ENCODE data around the gene KHNYN. TPM values are rescaled to one million over a fixed set of nuclear protein-coding genes. Genes with fewer than 3 reads are reported as not detected.

Gene KHNYN
- total and polyA plus RNA-seq, 2 of the 8 experiments (the other 6 are each of a cell fraction or from before 2014, with no cell fraction given) = 7.6 to 22.3 TPM

DNA sequence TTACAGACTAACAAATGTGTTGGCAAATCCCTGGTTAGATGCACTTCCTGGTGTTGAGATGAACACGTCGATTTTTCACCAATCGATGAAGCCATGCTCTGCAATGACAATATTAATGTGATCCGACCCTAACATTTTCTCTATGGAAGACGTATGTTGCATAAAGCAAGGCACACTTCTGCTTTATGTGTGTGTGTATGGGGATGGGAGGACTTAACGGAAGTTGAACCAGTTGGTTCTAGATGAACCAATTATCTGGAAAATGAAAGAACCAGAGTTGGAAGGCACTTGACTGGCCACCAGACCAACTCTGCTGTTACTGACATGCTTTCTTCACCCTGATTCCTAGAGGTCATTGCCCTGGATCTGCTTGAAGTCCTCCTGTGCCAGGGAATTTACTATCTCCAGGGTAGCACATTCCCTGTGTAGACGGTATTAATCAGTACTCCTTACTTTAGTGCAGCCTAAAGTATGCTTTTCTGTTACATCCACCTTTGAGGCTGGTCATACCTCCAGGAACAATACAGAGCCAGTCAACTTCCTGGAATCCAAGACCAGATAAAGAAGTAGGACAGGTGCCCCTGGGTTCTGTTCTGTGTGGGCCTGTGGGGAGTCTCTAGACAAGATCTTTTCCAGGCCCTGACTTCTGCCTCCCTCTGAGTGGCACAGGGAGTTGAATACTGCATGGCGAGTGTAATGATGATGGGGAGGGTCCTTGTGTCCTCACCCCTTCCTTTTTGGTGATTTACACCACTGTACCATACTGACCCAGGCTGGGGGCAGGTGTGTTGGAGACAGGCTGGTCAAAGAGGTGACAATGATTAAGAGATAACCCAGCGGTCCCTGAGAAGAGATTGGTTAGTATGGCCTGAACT is 8.7 kb downstream of the KHNYN start:
- Histone ChIP-seq H3K79me1 (ENCODE audit: low read depth, low read length) (no peaks in the 10 kb centered on the region; the same call in 1 of the 2 replicates), H3K27ac (ENCODE audit: low read depth, low read length) (no peak overlapping the region), H3K9me3 (ENCODE audit: insufficient read depth in 2 of 2, low read depth in 1 of 2, low read length in 1 of 2) (no peaks in the 10 kb centered on the region), H2AK5ac (ENCODE audit: low read depth, low read length) (no peak overlapping the region), H3K4me1 (replicated peaks in 1 of 4; ENCODE audit: control insufficient read depth in 3 of 4, insufficient read depth in 4 of 4, low read length in 3 of 4) (no peaks in the 10 kb centered on the region; a peak in 2 of 7 replicates), H2BK20ac (ENCODE audit: low read length) (no peak overlapping the region), H3K4me2 (ENCODE audit: insufficient read depth in 1 of 2, low read depth in 2 of 2, low read length in 2 of 2) (no peak overlapping the region), H3K27me3 (replicated peaks in 1 of 4; ENCODE audit: control insufficient read depth in 3 of 4, extremely low read depth in 1 of 4, insufficient read depth in 3 of 4, low read length in 3 of 4) (no peaks in the 10 kb centered on the region), H4K8ac (ENCODE audit: extremely low read depth, insufficient read depth, low read length) (no peak overlapping the region), H2BK120ac (replicated peaks; ENCODE audit: low read depth, low read length) (no peak overlapping the region), H2BK5ac (ENCODE audit: low read depth, low read length) (no peak overlapping the region), H3K56ac (replicated peaks; ENCODE audit: insufficient read length, low read depth, low read length) (no peak overlapping the region), H2AFZ (ENCODE audit: low read length) (no peak overlapping the region), H4K5ac (ENCODE audit: insufficient read length, low read depth, low read length) (no peak overlapping the region), H2BK15ac (ENCODE audit: low read length) (no peak overlapping the region), H3K4ac (replicated peaks; ENCODE audit: insufficient read length, low read depth, low read length) (no peak overlapping the region), H3K18ac (ENCODE audit: extremely low read depth, low read length) (no peak overlapping the region), H3K9ac (replicated peaks in 1 of 4; ENCODE audit: extremely low read depth in 1 of 4, low read depth in 3 of 4, low read length in 3 of 4) (no peak overlapping the region), H4K20me1 (replicated peaks in 1 of 2; ENCODE audit: control insufficient read depth in 1 of 2, insufficient read depth in 2 of 2, low read length in 2 of 2) (peaks cover 1 to 5% of the 10 kb centered on the region in 2 experiments), H3K4me3 (ENCODE audit: extremely low read depth in 1 of 4, insufficient read depth in 2 of 4, low read depth in 3 of 4, low read length in 4 of 4) (no peak overlapping the region), H3K23me2 (ENCODE audit: low read depth, low read length) (peaks cover 9% of the 10 kb centered on the region), H3K14ac (ENCODE audit: insufficient read length) (no peak overlapping the region), H3K23ac (ENCODE audit: insufficient read length) (no peak overlapping the region), H3K79me2 (ENCODE audit: control insufficient read depth in 1 of 2, insufficient read depth in 2 of 2, low read length in 2 of 2) (0 out of 4 replicates have a peak, but pooled peaks cover 0 to 3% of the 10 kb centered on the region in 2 experiments), H3K36me3 (ENCODE audit: control insufficient read depth in 2 of 4, insufficient read depth in 4 of 4, low read length in 3 of 4) (peaks cover 10 to 26% (median 12%) of the 10 kb centered on the region in 4 experiments; a peak in 7 of 8 replicates), H4K91ac (replicated peaks; ENCODE audit: insufficient read length, low read length) (no peak overlapping the region), H2BK12ac (ENCODE audit: low read depth, low read length) (no peak overlapping the region)
- FAIRE-seq (no peak), DNase-seq (ENCODE audit: low read depth in 1 of 2, low spot score in 2 of 2) (no peak)
- no peak for TF ChIP-seq GTF2F1 (IDR thresholded peaks at IDR 0.05; ENCODE audit: borderline replicate concordance, low read depth, low read length)
- TF ChIP-seq, protein P1, sequence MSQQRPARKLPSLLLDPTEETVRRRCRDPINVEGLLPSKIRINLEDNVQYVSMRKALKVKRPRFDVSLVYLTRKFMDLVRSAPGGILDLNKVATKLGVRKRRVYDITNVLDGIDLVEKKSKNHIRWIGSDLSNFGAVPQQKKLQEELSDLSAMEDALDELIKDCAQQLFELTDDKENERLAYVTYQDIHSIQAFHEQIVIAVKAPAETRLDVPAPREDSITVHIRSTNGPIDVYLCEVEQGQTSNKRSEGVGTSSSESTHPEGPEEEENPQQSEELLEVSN (IDR thresholded peaks at IDR 0.05) = no peak
- TF ChIP-seq RBBP5 (IDR thresholded peaks at IDR 0.05; ENCODE audit: borderline replicate concordance, low read depth, low read length) = no peak
- no peak for TF ChIP-seq USF2 (IDR thresholded peaks at IDR 0.05; ENCODE audit: low read length)
- TF ChIP-seq YY1 (IDR thresholded peaks at IDR 0.05; ENCODE audit: low read depth, low read length) = no peak
- no peak for TF ChIP-seq TAF7 (optimal IDR thresholded peaks at IDR 0.05; ENCODE audit: borderline replicate concordance, low read depth, low read length)
- no peak for TF ChIP-seq CEBPB (IDR thresholded peaks at IDR 0.05; ENCODE audit: low read depth, low read length)
- TF ChIP-seq SAP30 (IDR thresholded peaks at IDR 0.05; ENCODE audit: insufficient read depth, insufficient replicate concordance, low read length) = no peak
- 72% methylated on average over 9 of the region's 9 CpGs; no CpG with 5 or more reads in 1 of the 2 experiments for WGBS, 2 experiments (ENCODE audit: extremely low coverage in 1 of 2, insufficient coverage in 1 of 2, insufficient read length in 1 of 2, insufficient replicate concordance in 2 of 2, low coverage in 1 of 2, low lambda C conversion rate in 2 of 2, missing lambda C conversion rate in 1 of 2)
- POLR2A ChIA-PET (ENCODE audit: partially characterized antibody) = interaction anchor here (0.7 to 3.2 kb wide), 7 partner anchors 10 to 127 kb away, joined by 3 to 25 read pairs (median 3); partner anchors contain the start of genes ADCY4, CBLN3 and LTB4R
- CTCF ChIA-PET (ENCODE audit: partially characterized antibody) = interaction anchor here (1.0 to 21.3 kb wide), 10 partner anchors 12 to 196 kb away, joined by 4 to 664 read pairs (median 24); partner anchors contain the start of genes ADCY4, RIPK3 and TINF2
